ENCODE measurements around the gene ABTB1.

ABTB1 gene

GRCh38 chr3:127707851-127708411 is 35.2 kb downstream of the ABTB1 start:
- no peak for DNase-seq

GRCh38 chr3:127708837-127709236 is 36.1 kb downstream of the ABTB1 start:
- DNase-seq: no peak

GRCh38 chr3:127709320-127710060 is 36.7 kb downstream of the ABTB1 start:
- DNase-seq: no peak

- no peak for DNase-seq
Measured at GRCh38 chr3:127710155-127710941, 37.6 kb downstream of the ABTB1 start.

GRCh38 chr3:127711021-127711695 is 38.4 kb downstream of the ABTB1 start:
- no peak for DNase-seq

- DNase-seq: no peak
Measured at GRCh38 chr3:127711896-127712295, 39.1 kb downstream of the ABTB1 start.

- DNase-seq: no peak
Measured at GRCh38 chr3:127712461-127712860, 39.7 kb downstream of the ABTB1 start.

GRCh38 chr3:127712881-127713771 is 40.4 kb downstream of the ABTB1 start:
- DNase-seq: no peak

- DNase-seq: no peak
Measured at GRCh38 chr3:127714125-127714571, 41.4 kb downstream of the ABTB1 start.

- DNase-seq: no peak
Measured at GRCh38 chr3:127714866-127715265, 42.1 kb downstream of the ABTB1 start.

GRCh38 chr3:127715532-127715931 is 42.8 kb downstream of the ABTB1 start:
- no peak for DNase-seq

GRCh38 chr3:127716384-127716783 is 43.6 kb downstream of the ABTB1 start:
- no peak for DNase-seq

- no peak for DNase-seq
Measured at GRCh38 chr3:127717357-127718244, 44.8 kb downstream of the ABTB1 start.

- DNase-seq: no peak
Measured at GRCh38 chr3:127718245-127718915, 45.6 kb downstream of the ABTB1 start.

GRCh38 chr3:127718916-127719290 is 46.2 kb downstream of the ABTB1 start:
- no peak for DNase-seq

- DNase-seq: no peak
Measured at GRCh38 chr3:127719369-127719768, 46.6 kb downstream of the ABTB1 start.

- no peak for DNase-seq
Measured at GRCh38 chr3:127720161-127720823, 47.5 kb downstream of the ABTB1 start.

- DNase-seq: no peak
Measured at GRCh38 chr3:127720985-127721935, 48.5 kb downstream of the ABTB1 start.

Measured in NCI-H2107 (cell line).